ENCODE results near the gene MAOA. TPM values are rescaled to one million over a fixed set of nuclear protein-coding genes. Genes with fewer than 3 reads are reported as not detected.

MAOA gene
- total and polyA plus RNA-seq, 2 donors (not counting 3 experiments of a cell fraction or from before 2014, with no cell fraction given), result 12.6 to 23.5 TPM

DNA sequence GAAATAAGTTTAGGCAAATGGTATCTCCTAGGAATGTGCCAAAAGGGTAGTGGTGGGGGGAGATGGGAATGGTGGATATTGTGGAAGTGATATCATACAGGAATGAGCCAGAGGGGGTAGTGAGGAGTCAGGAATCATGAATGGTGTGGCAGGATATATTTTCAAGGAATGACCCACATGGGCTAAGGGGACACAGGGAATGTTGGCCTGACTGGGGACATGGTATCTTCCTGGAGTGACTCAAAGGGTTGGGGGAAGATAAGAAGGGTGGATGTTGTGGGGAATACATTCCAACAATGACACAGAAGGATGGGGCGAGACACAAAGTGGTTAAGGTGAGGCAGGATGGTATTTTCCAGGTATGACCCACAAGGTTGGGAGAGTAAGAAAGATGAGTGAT lies 60.6 kb downstream of the MAOA start:
- no peak overlapping the region for H3K27ac ChIP-seq (ENCODE audit: insufficient read depth, low read depth, low read length)
- H3K9ac ChIP-seq (replicated peaks; ENCODE audit: extremely low read depth, insufficient read depth, low read length), result no peak overlapping the region
- FAIRE-seq (no peak), DNase-seq (ENCODE audit: low read depth, low spot score) (no peak)
- no peaks in the 10 kb centered on the region for H3K27me3 ChIP-seq (ENCODE audit: control insufficient read depth in 2 of 2, insufficient read depth in 2 of 2, low read length in 2 of 2)
- no peaks in the 10 kb centered on the region for H3K79me2 ChIP-seq (ENCODE audit: control insufficient read depth, insufficient read depth, low read length)
- H2AFZ ChIP-seq (ENCODE audit: low read depth, low read length), result no peak overlapping the region
- H3K4me3 ChIP-seq (replicated peaks in 1 of 3; ENCODE audit: insufficient read depth in 1 of 3, low read depth in 1 of 3, low read length in 3 of 3), result no peak overlapping the region
- POLR2A ChIA-PET, result no interaction called here
- no peaks in the 10 kb centered on the region for H4K20me1 ChIP-seq (replicated peaks; ENCODE audit: control insufficient read depth, extremely low read depth, insufficient read depth, low read length)
- no peaks in the 10 kb centered on the region for H3K36me3 ChIP-seq (ENCODE audit: control insufficient read depth in 2 of 2, extremely low read depth in 1 of 2, insufficient read depth in 2 of 2, low read length in 2 of 2)
- intact Hi-C loops (cut with micrococcal nuclease), result no loop called here
- no peak overlapping the region for H3K4me2 ChIP-seq (ENCODE audit: insufficient read depth, low read length)
- no TSS peak for BruUV-seq (replicated peaks)
- no peaks in the 10 kb centered on the region for H3K9me1 ChIP-seq (replicated peaks; ENCODE audit: control insufficient read depth, extremely low read depth, insufficient read depth, low read length)
- no peaks in the 10 kb centered on the region for H3K9me3 ChIP-seq (replicated peaks; ENCODE audit: control insufficient read depth, insufficient read depth, low read length)
- dilution Hi-C loops (cut with MboI; ENCODE audit: extremely low pct_ligation_motif_present, low sequenced_read_pairs), result no loop called here
- TF ChIP-seq CTCF (IDR thresholded peaks at IDR 0.05; ENCODE audit: extremely low read depth in 1 of 2, insufficient read depth in 1 of 2, low read depth in 1 of 2, low read length in 2 of 2), result no peak
- TF ChIP-seq JUN (IDR thresholded peaks at IDR 0.05; ENCODE audit: borderline replicate concordance, insufficient read depth, insufficient read length, low read depth), result no peak
- TF ChIP-seq EZH2 (IDR thresholded peaks at IDR 0.05; ENCODE audit: borderline replicate concordance, low read depth, low read length, severe bottlenecking), result no peak
- TF ChIP-seq FOS (IDR thresholded peaks at IDR 0.05; ENCODE audit: borderline replicate concordance, insufficient read depth, low read length), result no peak
- no peak for TF ChIP-seq POLR2A (IDR thresholded peaks at IDR 0.05; ENCODE audit: low read depth, low read length)
- no peak for TF ChIP-seq GATA2 (IDR thresholded peaks at IDR 0.05; ENCODE audit: insufficient read depth, insufficient read length, low read depth, low read length)
- no peak for TF ChIP-seq MYC (IDR thresholded peaks at IDR 0.05; ENCODE audit: low read depth, low read length)
- TF ChIP-seq, protein P1, sequence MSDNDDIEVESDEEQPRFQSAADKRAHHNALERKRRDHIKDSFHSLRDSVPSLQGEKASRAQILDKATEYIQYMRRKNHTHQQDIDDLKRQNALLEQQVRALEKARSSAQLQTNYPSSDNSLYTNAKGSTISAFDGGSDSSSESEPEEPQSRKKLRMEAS (IDR thresholded peaks at IDR 0.05; ENCODE audit: insufficient read depth, insufficient read length), result no peak
- TF ChIP-seq POLR2AphosphoS5 (IDR thresholded peaks at IDR 0.05; ENCODE audit: insufficient read depth, low read depth, low read length), result no peak
- H3K4me1 ChIP-seq (ENCODE audit: control insufficient read depth, extremely low read depth, insufficient read depth, low read length), result no peaks in the 10 kb centered on the region
- CTCF ChIA-PET, result no interaction called here
